ENCODE data around the gene ANXA8. TPM values are rescaled to one million over a fixed set of nuclear protein-coding genes. Genes with fewer than 3 reads are reported as not detected.
"Not testable (repeated sequence)": the region's sequence is repeated elsewhere in the genome, so short reads cannot be mapped to it uniquely, and the experiment has no call there.

Gene ANXA8, protein sequence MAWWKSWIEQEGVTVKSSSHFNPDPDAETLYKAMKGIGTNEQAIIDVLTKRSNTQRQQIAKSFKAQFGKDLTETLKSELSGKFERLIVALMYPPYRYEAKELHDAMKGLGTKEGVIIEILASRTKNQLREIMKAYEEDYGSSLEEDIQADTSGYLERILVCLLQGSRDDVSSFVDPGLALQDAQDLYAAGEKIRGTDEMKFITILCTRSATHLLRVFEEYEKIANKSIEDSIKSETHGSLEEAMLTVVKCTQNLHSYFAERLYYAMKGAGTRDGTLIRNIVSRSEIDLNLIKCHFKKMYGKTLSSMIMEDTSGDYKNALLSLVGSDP
- 10 to 100 TPM in 3 of 6 donors, 1 to 10 TPM in 3; 4.2 to 25.6 (median 10.7) TPM for total RNA-seq

- not testable (repeated sequence) for ATAC-seq (ENCODE audit: low FRiP score in 2 of 2); H3K4me3 ChIP-seq; H3K4me1 ChIP-seq; H3K9me3 ChIP-seq; H3K27me3 ChIP-seq; H3K27ac ChIP-seq; H3K36me3 ChIP-seq
- WGBS, 2 donors = 84 to 86% methylated on average over 2 to 7 of the region's 11 CpGs
- peak in 1 of 2 donors; percentile 61 for DNase-seq
These were observed at the start of gene ANXA8 for GRCh38 chr10:47483923-47484322. Gene ANXA8 (minus strand): TSS chr10:47484115. CDS start chr10:47483933, 182 bp downstream.

DNA sequence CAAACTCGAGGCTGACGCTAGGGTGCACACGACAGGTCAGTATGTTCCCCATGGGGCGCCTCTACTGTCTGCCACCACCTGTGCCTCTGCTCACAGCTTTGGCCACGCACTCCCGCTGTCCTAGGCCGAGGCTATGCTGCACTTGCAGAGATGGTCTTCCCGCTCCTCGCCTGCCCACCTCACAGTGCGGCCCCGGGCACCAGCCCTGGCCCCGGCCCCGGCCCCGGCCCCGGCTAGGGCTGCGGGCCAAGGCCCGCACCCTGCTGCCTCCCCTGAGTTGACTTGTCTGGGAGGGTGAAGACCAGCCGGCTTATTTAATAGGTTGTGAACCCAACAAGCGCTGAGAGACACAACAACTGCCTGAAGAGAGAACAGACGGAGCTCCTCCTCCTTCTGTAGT, 39.6 kb upstream of the ANXA8 start, which contains the start of gene AGAP9:
Gene AGAP9 (minus strand): TSS at position 164 of the 400 bp plus-strand sequence. CDS start 112 bp downstream, at position 52.
- H3K4me3 ChIP-seq; H3K9me3 ChIP-seq; H3K27me3 ChIP-seq; ATAC-seq (ENCODE audit: low FRiP score in 2 of 2); H3K27ac ChIP-seq; H3K36me3 ChIP-seq; H3K4me1 ChIP-seq: not testable (repeated sequence)
- DNase-seq = peak in 1 of 2 donors; percentile 36
- WGBS, 2 donors = no CpG with 5 or more reads among the region's 20 CpGs

- H3K36me3 ChIP-seq = peaks cover 0 to 10% (median 0%) of the 10 kb centered on the region in 4 donors
- not testable (repeated sequence) for H3K9me3 ChIP-seq; H3K4me3 ChIP-seq; DNase-seq; ATAC-seq (ENCODE audit: low FRiP score in 2 of 2); H3K27me3 ChIP-seq; H3K27ac ChIP-seq; H3K4me1 ChIP-seq
- 78 to 94% methylated on average over 3 of the region's 9 CpGs for WGBS, 2 donors
These were observed 18.4 kb upstream of the ANXA8 start for GRCh38 chr10:47502313-47502712.

GRCh38 chr10:47494226-47494625, 10.3 kb upstream of the ANXA8 start:
- DNase-seq; H3K4me3 ChIP-seq; H3K27ac ChIP-seq; ATAC-seq (ENCODE audit: low FRiP score in 2 of 2); H3K4me1 ChIP-seq; H3K27me3 ChIP-seq; H3K9me3 ChIP-seq; H3K36me3 ChIP-seq: not testable (repeated sequence)
- WGBS, 2 donors = no CpG with 5 or more reads among the region's 6 CpGs

DNA sequence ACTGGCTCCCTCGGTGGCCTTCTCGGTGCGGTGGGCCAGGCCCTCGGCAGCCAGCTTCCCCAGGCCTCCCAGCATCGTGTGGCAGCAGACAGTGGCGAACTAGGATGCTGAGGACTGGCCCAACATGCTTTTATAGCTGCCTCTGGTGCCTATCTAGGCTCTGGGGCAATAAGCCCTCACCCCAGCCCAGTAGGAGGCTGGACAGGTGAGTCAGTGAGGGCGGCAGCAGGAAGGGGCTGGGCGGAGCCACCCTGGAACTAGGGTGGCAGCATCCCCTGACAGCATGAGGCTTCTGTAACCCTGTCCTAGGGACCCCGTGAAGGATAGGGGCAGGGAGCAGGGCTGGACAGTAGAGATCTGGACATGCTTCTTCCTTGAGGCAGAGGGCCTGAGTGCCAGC, 7.7 kb upstream of the ANXA8 start, which contains the start of gene FAM25G:
Gene FAM25G (minus strand): TSS at position 101 of the 400 bp plus-strand sequence. CDS start 26 bp downstream, at position 75.
- not testable (repeated sequence) for H3K4me1 ChIP-seq; ATAC-seq (ENCODE audit: low FRiP score in 2 of 2); DNase-seq; H3K27me3 ChIP-seq; H3K27ac ChIP-seq; H3K36me3 ChIP-seq; H3K9me3 ChIP-seq; H3K4me3 ChIP-seq
- no CpG with 5 or more reads among the region's 9 CpGs for WGBS, 2 donors

GRCh38 chr10:47489630-47490029, 5.7 kb upstream of the ANXA8 start:
- not testable (repeated sequence) for H3K4me3 ChIP-seq; ATAC-seq (ENCODE audit: low FRiP score in 2 of 2); H3K36me3 ChIP-seq; H3K27me3 ChIP-seq; DNase-seq; H3K27ac ChIP-seq; H3K4me1 ChIP-seq; H3K9me3 ChIP-seq
- 100% methylated on average over 2 of the region's 7 CpGs; no CpG with 5 or more reads in 1 of the 2 donors for WGBS, 2 donors

GRCh38 chr10:47485943-47486342, 2.0 kb upstream of the ANXA8 start:
- H3K9me3 ChIP-seq; H3K36me3 ChIP-seq; H3K27me3 ChIP-seq; H3K4me1 ChIP-seq; H3K4me3 ChIP-seq; ATAC-seq (ENCODE audit: low FRiP score in 2 of 2); H3K27ac ChIP-seq; DNase-seq: not testable (repeated sequence)
- 38 to 91% methylated on average over 1 of the region's 4 CpGs for WGBS, 2 donors

DNA sequence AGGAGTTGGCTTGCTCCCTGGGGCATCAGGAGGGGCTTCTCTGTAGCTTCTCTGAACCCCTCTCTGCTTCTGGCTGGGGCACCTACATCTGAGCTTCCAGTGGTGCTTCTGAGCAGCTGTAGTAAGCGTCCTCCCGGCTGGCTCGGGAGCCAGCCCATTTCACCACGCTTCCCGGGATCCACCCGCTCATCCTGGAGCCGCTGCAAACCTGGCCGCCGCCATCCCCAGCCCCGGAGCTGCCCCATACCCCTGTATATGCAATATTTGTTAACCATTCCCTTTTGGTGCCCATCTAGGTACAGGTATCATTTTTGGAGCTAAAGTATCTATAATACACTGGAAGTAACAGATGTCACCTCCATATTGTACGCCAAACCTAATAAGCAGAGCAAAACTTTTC, 871 bp upstream of the ANXA8 start:
- not testable (repeated sequence) for DNase-seq; H3K4me3 ChIP-seq; H3K9me3 ChIP-seq; H3K4me1 ChIP-seq; ATAC-seq (ENCODE audit: low FRiP score in 2 of 2); H3K36me3 ChIP-seq; H3K27me3 ChIP-seq; H3K27ac ChIP-seq
- 93 to 100% methylated on average over 1 to 11 of the region's 11 CpGs for WGBS, 2 donors

- ATAC-seq (ENCODE audit: low FRiP score in 2 of 2) = peak in 1 of 2 donors; percentile 41
- H3K27ac ChIP-seq, H3K9me3 ChIP-seq, H3K27me3 ChIP-seq, H3K4me1 ChIP-seq, H3K36me3 ChIP-seq, DNase-seq, H3K4me3 ChIP-seq: not testable (repeated sequence)
- WGBS, 2 donors = no CpG with 5 or more reads among the region's 1 CpG
These were observed 1.5 kb downstream of the ANXA8 start for GRCh38 chr10:47482367-47482766.

DNA sequence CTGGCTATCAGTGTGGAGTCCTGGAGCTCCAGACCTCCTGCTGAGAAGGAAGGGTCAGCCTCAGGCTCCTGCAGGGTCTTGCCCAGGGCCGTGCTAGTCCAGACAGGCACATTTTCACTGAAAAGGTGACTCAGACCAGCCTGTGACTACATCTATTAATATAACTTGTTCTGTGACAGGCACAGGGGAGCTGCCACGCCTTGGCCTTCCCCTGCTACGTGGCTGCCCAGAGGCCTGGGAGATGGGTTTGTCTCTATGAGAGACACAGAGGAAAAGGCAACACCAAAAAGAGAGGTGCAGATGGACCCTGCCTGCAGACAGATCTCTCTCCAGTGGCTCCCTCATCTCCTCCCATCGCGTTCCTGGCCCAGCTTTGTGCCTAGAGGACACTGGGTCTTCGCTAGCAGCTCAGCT, 2.1 kb downstream of the ANXA8 start:
- not testable (repeated sequence) for DNase-seq
- peak; percentile 1 to 3 for ATAC-seq (ENCODE audit: low FRiP score in 2 of 2)

GRCh38 chr10:47481182-47481766, 2.6 kb downstream of the ANXA8 start:
- not testable (repeated sequence) for H3K27me3 ChIP-seq, H3K36me3 ChIP-seq, H3K27ac ChIP-seq, H3K9me3 ChIP-seq, H3K4me1 ChIP-seq, H3K4me3 ChIP-seq
- DNase-seq (peak in 1 of 2 donors; percentile 72), ATAC-seq (ENCODE audit: low FRiP score in 2 of 2) (peak; percentile 54 to 63)
- WGBS, 2 donors = no CpG with 5 or more reads among the region's 10 CpGs

More for the DNA sequence above, 2.1 kb downstream of the ANXA8 start:
- not testable (repeated sequence) for H3K4me1 ChIP-seq, H3K27ac ChIP-seq, H3K36me3 ChIP-seq, H3K27me3 ChIP-seq, H3K4me3 ChIP-seq, H3K9me3 ChIP-seq
- no CpG with 5 or more reads among the region's 6 CpGs for WGBS, 2 donors

DNA sequence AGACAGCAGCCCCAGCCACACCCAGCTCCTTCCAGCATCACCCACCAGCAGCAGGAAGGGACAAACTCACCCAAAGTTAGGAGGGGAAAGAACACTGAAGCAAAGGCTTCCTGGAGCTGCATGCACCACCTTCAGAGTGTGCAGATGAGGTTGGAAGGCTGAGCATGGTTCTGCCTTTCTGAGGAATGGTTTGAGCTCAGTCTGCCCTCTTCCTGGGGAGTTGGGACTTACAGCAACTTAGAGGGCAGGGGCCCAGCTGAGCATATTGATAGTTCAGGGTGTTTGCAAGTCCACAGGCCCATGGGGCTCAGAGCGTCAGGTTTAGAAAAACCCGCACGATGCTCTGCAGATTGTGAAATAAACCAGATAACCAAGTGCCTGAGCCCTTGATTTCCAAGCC, 3.8 kb downstream of the ANXA8 start:
- H3K36me3 ChIP-seq; ATAC-seq (ENCODE audit: low FRiP score in 2 of 2): not testable (repeated sequence)
- no CpG with 5 or more reads among the region's 3 CpGs for WGBS, 2 donors

GRCh38 chr10:47478114-47478513, 5.8 kb downstream of the ANXA8 start:
- not testable (repeated sequence) for H3K27me3 ChIP-seq; H3K4me3 ChIP-seq; ATAC-seq (ENCODE audit: low FRiP score in 2 of 2); H3K36me3 ChIP-seq; H3K9me3 ChIP-seq; DNase-seq; H3K27ac ChIP-seq; H3K4me1 ChIP-seq
- WGBS, 2 donors = 50 to 66% methylated on average over 2 to 3 of the region's 5 CpGs

More for the DNA sequence above, 3.8 kb downstream of the ANXA8 start:
- not testable (repeated sequence) for H3K4me3 ChIP-seq, H3K27ac ChIP-seq, H3K9me3 ChIP-seq, H3K4me1 ChIP-seq, H3K27me3 ChIP-seq, DNase-seq

Data from upper lobe of left lung (tissue), 6 donors.